GM23338 (cell line): ENCODE data around the gene QKI. TPM values are rescaled to one million over a fixed set of nuclear protein-coding genes. Genes with fewer than 3 reads are reported as not detected.

ENCODE experiments used
- ATAC-seq: fragments of 200-7000 bp; cut with Tn5 transposase; 3 replicates; pipeline ENCODE4 v1.9.1; 2020
- DNase-seq: peaks from one replicate; pipeline ENCODE4 v3.0.0-alpha.2; 2015; ENCODE audit warnings: low spot score
- H2AFZ ChIP-seq: fragments of 200-600 bp; sonication (generic); 2 replicates; pipeline ENCODE4 v1.8.0; 2016; ENCODE audit warnings: antibody characterized with exemption, mild to moderate bottlenecking, moderate library complexity
- H3F3A ChIP-seq: fragments of 200-600 bp; sonication (generic); replicated peaks from 2 replicates; pipeline ENCODE4 v1.8.0; 2017; ENCODE audit warnings: antibody characterized with exemption, mixed run types, low read depth
- H3K27ac ChIP-seq: fragments of 200-600 bp; sonication (generic); 2 replicates; pipeline ENCODE4 v1.6.1; 2016; ENCODE audit warnings: low read depth
- H3K27me3 ChIP-seq: fragments of 200-600 bp; sonication (generic); 2 replicates; pipeline ENCODE4 v1.8.0; 2016; ENCODE audit warnings: mild to moderate bottlenecking, mixed run types, moderate library complexity; ENCODE audit not compliant: insufficient read depth
- H3K36me3 ChIP-seq: fragments of 200-600 bp; sonication (generic); 2 replicates; pipeline ENCODE4 v1.8.0; 2016; ENCODE audit warnings: mild to moderate bottlenecking; ENCODE audit not compliant: insufficient read depth
- H3K4me1 ChIP-seq: fragments of 200-600 bp; sonication (generic); 2 replicates; pipeline ENCODE4 v1.8.0; 2016; ENCODE audit warnings: mild to moderate bottlenecking, moderate library complexity; ENCODE audit not compliant: insufficient read depth
- H3K4me2 ChIP-seq: fragments of 200-600 bp; sonication (generic); 2 replicates; pipeline ENCODE4 v1.7.1; 2017; ENCODE audit warnings: mixed run types
- H3K4me3 ChIP-seq: fragments of 200-600 bp; sonication (generic); 2 replicates; pipeline ENCODE4 v1.6.1; 2016; ENCODE audit warnings: mixed run types
- H3K79me2 ChIP-seq: fragments of 200-600 bp; sonication (generic); replicated peaks from 2 replicates; pipeline ENCODE4 v1.8.0; 2017; ENCODE audit warnings: mild to moderate bottlenecking; ENCODE audit not compliant: insufficient read depth
- H3K9me2 ChIP-seq: fragments of 200-600 bp; sonication (generic); 2 replicates; pipeline ENCODE4 v1.8.0; 2017; ENCODE audit not compliant: insufficient read depth
- H4K20me1 ChIP-seq: fragments of 200-600 bp; sonication (generic); replicated peaks from 2 replicates; pipeline ENCODE4 v1.8.0; 2017; ENCODE audit warnings: mild to moderate bottlenecking; ENCODE audit not compliant: insufficient read depth
- H3K27ac Mint-ChIP-seq: 2 replicates; pipeline ENCODE4 v1.8.0; 2020; ENCODE audit warnings: inconsistent platforms, mild to moderate bottlenecking, moderate library complexity, mixed read lengths
- H3K27me3 Mint-ChIP-seq: 3 replicates; pipeline ENCODE4 v1.8.0; 2022; ENCODE audit warnings: low read depth, mild to moderate bottlenecking, moderate library complexity, mixed read lengths, inconsistent platforms; ENCODE audit not compliant: insufficient read depth, poor library complexity
- H3K36me3 Mint-ChIP-seq: 3 replicates; pipeline ENCODE4 v1.8.0; 2021; ENCODE audit warnings: low read depth, mild to moderate bottlenecking, inconsistent platforms, moderate library complexity, mixed read lengths
- H3K4me1 Mint-ChIP-seq: 3 replicates; pipeline ENCODE4 v1.8.0; 2020; ENCODE audit warnings: mild to moderate bottlenecking, inconsistent platforms, mixed read lengths
- H3K4me3 Mint-ChIP-seq: 3 replicates; pipeline ENCODE4 v1.8.0; 2021; ENCODE audit warnings: moderate library complexity, mild to moderate bottlenecking, inconsistent platforms, mixed read lengths
- H3K9me3 Mint-ChIP-seq: 3 replicates; pipeline ENCODE4 v1.8.0; 2020; ENCODE audit warnings: moderate library complexity, mild to moderate bottlenecking, inconsistent platforms, mixed read lengths
- CREB1 ChIP-seq: fragments of 250-450 bp; sonication (Bioruptor Pico); IDR thresholded peaks from 2 replicates; pipeline ENCODE4 v1.5.0; 2020; ENCODE audit warnings: low read depth, mild to moderate bottlenecking, moderate library complexity
- CTCF ChIP-seq, 2 experiments: fragments of 200-600 bp in 1 of 2; sonication (generic) in 1 of 2; conservative IDR thresholded peaks; 2 replicates each; pipeline versions ENCODE4 v1.5.1 to v1.6.1; 2016 to 2017; ENCODE audit warnings: antibody characterized with exemption in 2 of 2, low read depth in 2 of 2, mild to moderate bottlenecking in 2 of 2, moderate library complexity in 1 of 2
- ETS1 ChIP-seq: IDR thresholded peaks from 2 replicates; pipeline ENCODE4 v1.6.1; 2016; ENCODE audit warnings: antibody characterized with exemption
- EZH2 ChIP-seq: fragments of 200-600 bp; sonication (generic); IDR thresholded peaks from one replicate; pipeline ENCODE4 v1.8.0; 2017; ENCODE audit warnings: antibody characterized with exemption, mild to moderate bottlenecking, low read depth; ENCODE audit not compliant: unreplicated experiment
- NANOG ChIP-seq: IDR thresholded peaks from 2 replicates; pipeline ENCODE4 v1.6.1; 2016; ENCODE audit warnings: antibody characterized with exemption, borderline replicate concordance
- REST ChIP-seq: IDR thresholded peaks from one replicate; pipeline ENCODE4 v1.6.1; 2018; ENCODE audit warnings: antibody characterized with exemption; ENCODE audit not compliant: unreplicated experiment
- ZNF114 ChIP-seq: fragments of 250-450 bp; sonication (Bioruptor Pico); IDR thresholded peaks from 2 replicates; pipeline ENCODE4 v1.5.0; 2020; ENCODE audit warnings: mild to moderate bottlenecking, moderate library complexity
- ZNF331 ChIP-seq: fragments of 250-450 bp; sonication (Bioruptor Pico); IDR thresholded peaks from 2 replicates; pipeline ENCODE4 v1.5.0; 2020; ENCODE audit warnings: low read depth, mild to moderate bottlenecking, moderate library complexity
- polyA plus RNA-seq: library from polyadenylated mRNA; unstranded; fragments of >200 nt; fragmentation: Nextera tagmentation; extraction: Ambion mirVana; gene quantifications from 2 replicates; pipeline ENCODE4 v1.2.1, GENCODE V29; 2016
- total RNA-seq: library from RNA; depleted of rRNA; stranded (reverse); fragments of >200 nt; shearing (Covaris generic); gene quantifications from 2 replicates; pipeline ENCODE4 v1.2.3, GENCODE V29; 2014

The QKI gene
- total and polyA plus RNA-seq, 2 experiments from 2014 or later = 60.8 to 159 TPM

- Mint-ChIP-seq H3K27ac (no peak overlapping the region), H3K27me3 (peaks cover 3% of the 10 kb centered on the region), H3K9me3 (no peaks in the 10 kb centered on the region), H3K36me3 (no peaks in the 10 kb centered on the region), H3K4me1 (peaks cover 49% of the 10 kb centered on the region), H3K4me3 (no peak overlapping the region)
- TF ChIP-seq ETS1 (no peak), EZH2 (no peak), CREB1 (CRISPR knock-in tag) (no peak), CTCF (conservative IDR thresholded peaks at IDR 0.05; ENCODE audit: low read depth in 2 of 2) (no peak), ZNF114 (CRISPR knock-in tag) (no peak), ZNF331 (CRISPR knock-in tag) (no peak)
- Histone ChIP-seq H2AFZ (no peak overlapping the region), H3F3A (no peaks in the 10 kb centered on the region), H3K4me1 (peaks cover 27% of the 10 kb centered on the region), H3K36me3 (no peaks in the 10 kb centered on the region), H3K9me2 (no peaks in the 10 kb centered on the region), H4K20me1 (peaks cover 23% of the 10 kb centered on the region), H3K4me2 (no peak overlapping the region), H3K79me2 (peaks cover 100% of the 10 kb centered on the region), H3K27ac (no peak overlapping the region), H3K4me3 (no peak overlapping the region), H3K27me3 (no peaks in the 10 kb centered on the region)
- ATAC-seq (no peak), DNase-seq (no peak)
Measured at GRCh38 chr6:163491737-163492300, 77.3 kb downstream of the QKI start.

DNA sequence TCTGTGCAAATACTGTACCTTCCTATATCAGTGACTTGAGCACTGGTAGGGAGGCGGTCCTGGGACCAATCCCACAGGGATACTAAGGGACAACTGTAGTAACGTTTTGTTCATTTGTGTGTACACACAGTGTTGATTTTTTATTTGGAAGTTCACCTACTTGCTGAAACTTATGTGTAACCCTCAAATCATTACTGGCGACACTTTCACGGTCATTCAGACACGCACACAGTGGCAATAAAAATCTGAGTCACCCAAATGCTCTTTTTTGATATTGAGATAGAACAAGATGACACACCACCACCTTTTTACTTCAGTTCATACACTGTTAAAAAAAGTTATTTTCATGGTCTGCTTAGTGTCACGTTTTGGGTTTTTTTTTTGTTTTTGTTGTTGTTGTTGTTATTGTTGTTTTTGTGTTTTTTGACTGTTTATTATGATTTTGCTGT, 79.8 kb downstream of the QKI start:
- peaks cover 14% of the 10 kb centered on the region for H3K4me1 ChIP-seq
- no peaks in the 10 kb centered on the region for H3K36me3 Mint-ChIP-seq
- H3K4me3 ChIP-seq = no peak overlapping the region
- DNase-seq = no peak
- no peak for ATAC-seq
- no peak overlapping the region for H3K27ac ChIP-seq
- H3K27ac Mint-ChIP-seq = no peak overlapping the region
- H3K9me2 ChIP-seq = no peaks in the 10 kb centered on the region
- no peak overlapping the region for H3K4me2 ChIP-seq
- H2AFZ ChIP-seq = no peak overlapping the region
- H3K9me3 Mint-ChIP-seq = no peaks in the 10 kb centered on the region; the same call in 2 of the 3 replicates
- H3K79me2 ChIP-seq = peaks cover 100% of the 10 kb centered on the region
- H3K4me1 Mint-ChIP-seq = peaks cover 38% of the 10 kb centered on the region
- no peaks in the 10 kb centered on the region for H3K27me3 ChIP-seq
- H3K27me3 Mint-ChIP-seq = peaks cover 3% of the 10 kb centered on the region
- H3K4me3 Mint-ChIP-seq = no peak overlapping the region
- H3K36me3 ChIP-seq = no peaks in the 10 kb centered on the region
- no peaks in the 10 kb centered on the region for H3F3A ChIP-seq
- H4K20me1 ChIP-seq = peaks cover 24% of the 10 kb centered on the region
- no peak for TF ChIP-seq CTCF (conservative IDR thresholded peaks at IDR 0.05; ENCODE audit: low read depth in 2 of 2)
- TF ChIP-seq REST = no peak
- no peak for TF ChIP-seq ETS1
- no peak for TF ChIP-seq NANOG
- no peak for TF ChIP-seq ZNF331 (CRISPR knock-in tag)
